GM23338 (cell line): ENCODE measurements around the gene FBXO17. TPM values are rescaled to one million over a fixed set of nuclear protein-coding genes. Genes with fewer than 3 reads are reported as not detected.

ENCODE experiments used
- CREB1 ChIP-seq: fragments of 250-450 bp; sonication (Bioruptor Pico); IDR thresholded peaks from 2 replicates; pipeline ENCODE4 v1.5.0; 2020; ENCODE audit warnings: low read depth, mild to moderate bottlenecking, moderate library complexity
- ETS1 ChIP-seq: IDR thresholded peaks from 2 replicates; pipeline ENCODE4 v1.6.1; 2016; ENCODE audit warnings: antibody characterized with exemption
- EZH2phosphoT487 ChIP-seq: fragments of 200-600 bp; sonication (generic); IDR thresholded peaks from one replicate; pipeline ENCODE4 v1.8.1; 2018; ENCODE audit warnings: antibody characterized with exemption; ENCODE audit not compliant: unreplicated experiment
- JUNB ChIP-seq: IDR thresholded peaks from one replicate; pipeline ENCODE4 v1.6.1; 2016; ENCODE audit warnings: antibody characterized with exemption; ENCODE audit not compliant: unreplicated experiment
- NANOG ChIP-seq: IDR thresholded peaks from 2 replicates; pipeline ENCODE4 v1.6.1; 2016; ENCODE audit warnings: antibody characterized with exemption, borderline replicate concordance
- POLR2AphosphoS5 ChIP-seq: IDR thresholded peaks from 2 replicates; pipeline ENCODE4 v1.6.1; 2016; ENCODE audit warnings: antibody characterized with exemption, low read depth
- REST ChIP-seq: IDR thresholded peaks from one replicate; pipeline ENCODE4 v1.6.1; 2018; ENCODE audit warnings: antibody characterized with exemption; ENCODE audit not compliant: unreplicated experiment
- STAT1 ChIP-seq: IDR thresholded peaks from one replicate; pipeline ENCODE4 v1.6.1; 2016; ENCODE audit warnings: antibody characterized with exemption; ENCODE audit not compliant: unreplicated experiment
- ZNF462 ChIP-seq: fragments of 250-450 bp; sonication (Bioruptor Pico); IDR thresholded peaks from 2 replicates; pipeline ENCODE4 v1.5.0; 2020; ENCODE audit warnings: mild to moderate bottlenecking, moderate library complexity
- polyA plus RNA-seq: library from polyadenylated mRNA; unstranded; fragments of >200 nt; fragmentation: Nextera tagmentation; extraction: Ambion mirVana; gene quantifications from 2 replicates; pipeline ENCODE4 v1.2.1, GENCODE V29; 2016
- total RNA-seq: library from RNA; depleted of rRNA; stranded (reverse); fragments of >200 nt; shearing (Covaris generic); gene quantifications from 2 replicates; pipeline ENCODE4 v1.2.3, GENCODE V29; 2014

The FBXO17 gene
- total and polyA plus RNA-seq, 2 experiments from 2014 or later, result 17.2 to 29.0 TPM

GRCh38 chr19:38919837-38920601, 55.5 kb downstream of the FBXO17 start (continued):
- no peak for TF ChIP-seq ZNF462 (CRISPR knock-in tag)
- TF ChIP-seq STAT1, result no peak
- no peak for TF ChIP-seq NANOG
- TF ChIP-seq CREB1 (CRISPR knock-in tag), result no peak
- TF ChIP-seq ETS1, result no peak
- TF ChIP-seq JUNB, result no peak
- TF ChIP-seq EZH2phosphoT487, result no peak
- TF ChIP-seq POLR2AphosphoS5, result no peak
- TF ChIP-seq REST, result no peak
